HEK293 (cell line): ENCODE measurements around the gene SLITRK5.

ENCODE experiments used
- ZNF76 ChIP-seq: fragments of 450-650 bp; formaldehyde crosslinking; IDR thresholded peaks from 2 replicates; pipeline ENCODE4; 2016; ENCODE audit warnings: low read depth, missing biosample characterization, missing genetic modification characterization, borderline replicate concordance
- TF ChIP-seq, protein P1 (sequence below): fragments of 450-650 bp; formaldehyde crosslinking; IDR thresholded peaks from 2 replicates; pipeline ENCODE4 v1.5.1; 2016; ENCODE audit warnings: missing biosample characterization, missing genetic modification characterization
- TF ChIP-seq, protein P2 (sequence below): fragments of 450-650 bp; formaldehyde crosslinking; IDR thresholded peaks from 2 replicates; pipeline ENCODE4 v1.5.1; 2016; ENCODE audit warnings: missing biosample characterization, missing genetic modification characterization, low read depth

DNA sequence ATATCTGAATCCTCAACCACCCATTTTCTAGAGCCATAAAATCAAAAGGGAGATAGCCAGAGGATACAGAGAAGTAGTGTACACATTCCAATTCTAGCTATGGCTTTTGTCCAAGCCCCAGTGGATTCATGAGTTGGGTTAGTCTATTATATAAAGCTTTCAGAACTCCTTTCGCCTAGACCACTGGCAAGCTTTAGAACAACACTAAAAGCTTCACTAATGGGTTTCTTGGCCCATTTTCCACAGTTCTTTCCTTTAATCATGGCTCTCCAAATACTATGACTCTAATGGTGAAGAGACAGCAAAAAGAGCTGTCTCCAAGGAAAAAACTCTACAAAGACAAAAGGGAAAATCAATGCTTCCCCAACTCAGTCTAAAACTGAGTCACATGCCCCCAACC, 48.2 kb upstream of the SLITRK5 start:
- TF ChIP-seq, protein P1, sequence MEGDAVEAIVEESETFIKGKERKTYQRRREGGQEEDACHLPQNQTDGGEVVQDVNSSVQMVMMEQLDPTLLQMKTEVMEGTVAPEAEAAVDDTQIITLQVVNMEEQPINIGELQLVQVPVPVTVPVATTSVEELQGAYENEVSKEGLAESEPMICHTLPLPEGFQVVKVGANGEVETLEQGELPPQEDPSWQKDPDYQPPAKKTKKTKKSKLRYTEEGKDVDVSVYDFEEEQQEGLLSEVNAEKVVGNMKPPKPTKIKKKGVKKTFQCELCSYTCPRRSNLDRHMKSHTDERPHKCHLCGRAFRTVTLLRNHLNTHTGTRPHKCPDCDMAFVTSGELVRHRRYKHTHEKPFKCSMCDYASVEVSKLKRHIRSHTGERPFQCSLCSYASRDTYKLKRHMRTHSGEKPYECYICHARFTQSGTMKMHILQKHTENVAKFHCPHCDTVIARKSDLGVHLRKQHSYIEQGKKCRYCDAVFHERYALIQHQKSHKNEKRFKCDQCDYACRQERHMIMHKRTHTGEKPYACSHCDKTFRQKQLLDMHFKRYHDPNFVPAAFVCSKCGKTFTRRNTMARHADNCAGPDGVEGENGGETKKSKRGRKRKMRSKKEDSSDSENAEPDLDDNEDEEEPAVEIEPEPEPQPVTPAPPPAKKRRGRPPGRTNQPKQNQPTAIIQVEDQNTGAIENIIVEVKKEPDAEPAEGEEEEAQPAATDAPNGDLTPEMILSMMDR, result no peak
- TF ChIP-seq, protein P2, sequence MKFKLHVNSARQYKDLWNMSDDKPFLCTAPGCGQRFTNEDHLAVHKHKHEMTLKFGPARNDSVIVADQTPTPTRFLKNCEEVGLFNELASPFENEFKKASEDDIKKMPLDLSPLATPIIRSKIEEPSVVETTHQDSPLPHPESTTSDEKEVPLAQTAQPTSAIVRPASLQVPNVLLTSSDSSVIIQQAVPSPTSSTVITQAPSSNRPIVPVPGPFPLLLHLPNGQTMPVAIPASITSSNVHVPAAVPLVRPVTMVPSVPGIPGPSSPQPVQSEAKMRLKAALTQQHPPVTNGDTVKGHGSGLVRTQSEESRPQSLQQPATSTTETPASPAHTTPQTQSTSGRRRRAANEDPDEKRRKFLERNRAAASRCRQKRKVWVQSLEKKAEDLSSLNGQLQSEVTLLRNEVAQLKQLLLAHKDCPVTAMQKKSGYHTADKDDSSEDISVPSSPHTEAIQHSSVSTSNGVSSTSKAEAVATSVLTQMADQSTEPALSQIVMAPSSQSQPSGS, result no peak
- no peak for TF ChIP-seq ZNF76 (tag by site-specific recombination)
